GM18499 (cell line): ENCODE data around the gene ELP5.

Experiments used
- ATAC-seq: cut with Tn5 transposase; IDR thresholded peaks from one replicate; pipeline ENCODE4 v1.9.1; 2021; ENCODE audit warnings: moderate number of reproducible peaks; ENCODE audit not compliant: insufficient read depth, unreplicated experiment

Gene ELP5

GRCh38 chr17:7306911-7307685 lies 55.1 kb downstream of the ELP5 start, which contains the start of gene EIF5A:
Gene EIF5A (plus strand): TSS chr17:7307628. CDS start chr17:7309636, 2,008 bp downstream.
- ATAC-seq: peak; percentile 56

GRCh38 chr17:7307686-7308624 lies 55.9 kb downstream of the ELP5 start:
- no peak for ATAC-seq

GRCh38 chr17:7308625-7309433 lies 56.8 kb downstream of the ELP5 start:
- no peak for ATAC-seq
